GM12872 (cell line): ENCODE measurements around the gene SATB2.

Experiments used
- TF ChIP-seq, protein P1 (sequence below): IDR thresholded peaks from 3 replicates; pipeline ENCODE4 v1.5.1; 2011; ENCODE audit warnings: low read depth, mild to moderate bottlenecking, low read length, moderate library complexity; ENCODE audit not compliant: insufficient read depth

Gene SATB2

DNA sequence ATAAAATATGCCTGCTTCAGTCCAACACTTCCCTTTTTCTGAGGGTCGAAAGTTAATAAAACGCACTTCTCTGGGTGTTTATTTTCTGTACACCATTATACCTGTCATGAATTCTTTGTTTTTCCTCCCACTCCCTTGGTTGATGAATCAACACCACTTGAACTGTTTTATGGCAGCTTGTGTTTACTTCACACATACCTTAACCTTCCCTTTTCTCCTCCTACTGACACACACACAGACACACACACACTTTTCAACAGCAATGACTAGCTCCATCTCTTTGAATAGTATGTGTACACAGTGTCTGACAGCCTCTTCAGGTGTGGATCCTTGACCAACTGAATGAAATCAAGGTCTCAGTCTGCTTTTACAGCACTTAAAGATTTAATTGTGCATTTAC lies 91.3 kb downstream of the SATB2 start:
- TF ChIP-seq, protein P1, sequence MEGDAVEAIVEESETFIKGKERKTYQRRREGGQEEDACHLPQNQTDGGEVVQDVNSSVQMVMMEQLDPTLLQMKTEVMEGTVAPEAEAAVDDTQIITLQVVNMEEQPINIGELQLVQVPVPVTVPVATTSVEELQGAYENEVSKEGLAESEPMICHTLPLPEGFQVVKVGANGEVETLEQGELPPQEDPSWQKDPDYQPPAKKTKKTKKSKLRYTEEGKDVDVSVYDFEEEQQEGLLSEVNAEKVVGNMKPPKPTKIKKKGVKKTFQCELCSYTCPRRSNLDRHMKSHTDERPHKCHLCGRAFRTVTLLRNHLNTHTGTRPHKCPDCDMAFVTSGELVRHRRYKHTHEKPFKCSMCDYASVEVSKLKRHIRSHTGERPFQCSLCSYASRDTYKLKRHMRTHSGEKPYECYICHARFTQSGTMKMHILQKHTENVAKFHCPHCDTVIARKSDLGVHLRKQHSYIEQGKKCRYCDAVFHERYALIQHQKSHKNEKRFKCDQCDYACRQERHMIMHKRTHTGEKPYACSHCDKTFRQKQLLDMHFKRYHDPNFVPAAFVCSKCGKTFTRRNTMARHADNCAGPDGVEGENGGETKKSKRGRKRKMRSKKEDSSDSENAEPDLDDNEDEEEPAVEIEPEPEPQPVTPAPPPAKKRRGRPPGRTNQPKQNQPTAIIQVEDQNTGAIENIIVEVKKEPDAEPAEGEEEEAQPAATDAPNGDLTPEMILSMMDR: no peak

DNA sequence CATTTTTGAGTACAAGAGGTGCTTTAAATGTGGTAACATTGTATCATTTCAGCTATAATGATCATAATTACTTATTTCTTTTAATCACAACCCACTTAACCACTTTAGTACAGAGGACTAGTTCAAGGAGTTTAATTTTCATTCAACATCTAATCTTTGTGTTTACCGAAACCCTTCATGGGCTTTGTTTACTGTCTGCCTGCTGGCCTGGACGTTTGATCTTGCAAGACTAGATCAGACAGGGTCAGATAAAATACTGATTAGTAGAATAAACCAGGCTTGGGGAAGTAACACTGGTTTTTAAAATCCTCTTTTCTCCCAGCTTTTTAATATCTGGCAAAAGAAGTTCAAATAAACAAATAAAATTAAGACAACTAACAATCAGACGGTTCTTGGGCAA lies 93.6 kb downstream of the SATB2 start:
- TF ChIP-seq, protein P1: no peak

DNA sequence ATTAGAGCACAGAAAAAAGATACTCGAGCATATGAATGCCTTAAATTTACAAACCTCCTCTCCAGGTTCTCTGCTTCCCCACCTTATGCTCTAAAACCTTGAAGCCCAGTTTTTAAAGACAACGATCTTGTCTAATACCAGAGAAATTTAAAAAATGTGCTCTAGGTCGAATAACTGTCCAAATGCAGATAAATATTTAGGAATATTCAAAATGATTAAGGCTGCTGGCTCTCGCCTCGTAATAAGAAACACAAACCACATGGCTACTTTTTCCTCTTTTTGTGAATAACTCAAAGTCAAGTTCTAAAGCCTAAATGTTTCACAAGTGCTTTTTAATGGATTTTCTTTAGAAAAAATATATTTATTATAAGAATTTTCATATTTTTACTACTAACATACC lies 101.3 kb downstream of the SATB2 start:
- TF ChIP-seq, protein P1: no peak

DNA sequence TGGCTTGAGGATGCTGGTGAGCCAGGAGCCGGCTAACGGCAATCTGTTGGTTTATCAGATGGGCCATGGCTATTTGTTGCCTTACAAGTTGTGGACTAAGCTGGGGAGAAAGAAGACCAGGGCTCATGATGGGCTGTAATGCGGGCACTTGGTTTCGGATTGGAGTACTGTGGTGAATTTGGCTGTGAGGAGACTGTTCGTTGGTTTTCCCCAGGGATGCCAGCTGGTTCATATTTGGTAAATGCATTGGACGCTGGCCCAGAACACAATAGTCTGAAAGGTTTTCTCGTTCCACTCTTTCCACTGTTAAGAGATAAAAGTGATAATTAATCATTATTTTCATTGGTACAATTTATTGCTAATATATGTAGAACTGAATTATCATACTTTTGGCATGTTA lies 108.9 kb downstream of the SATB2 start:
- TF ChIP-seq, protein P1: no peak

DNA sequence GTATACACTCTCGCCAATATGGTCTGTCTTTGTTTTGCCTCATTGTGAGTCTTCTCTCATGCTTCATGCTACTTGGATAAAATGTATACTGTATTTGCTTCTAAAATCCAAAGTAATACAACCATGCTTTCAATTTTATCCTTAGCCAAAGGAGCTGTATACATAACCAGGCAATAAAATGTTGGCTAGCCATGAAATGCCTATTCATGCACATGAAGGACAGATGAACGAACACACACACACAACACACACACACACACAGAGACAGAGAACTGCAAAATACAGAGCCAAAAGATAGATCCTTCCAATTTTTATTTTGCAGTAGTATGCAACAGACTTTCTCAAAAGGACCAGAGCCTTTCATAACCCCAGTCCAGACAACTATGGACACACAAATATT lies 113.7 kb downstream of the SATB2 start:
- TF ChIP-seq, protein P1: no peak

DNA sequence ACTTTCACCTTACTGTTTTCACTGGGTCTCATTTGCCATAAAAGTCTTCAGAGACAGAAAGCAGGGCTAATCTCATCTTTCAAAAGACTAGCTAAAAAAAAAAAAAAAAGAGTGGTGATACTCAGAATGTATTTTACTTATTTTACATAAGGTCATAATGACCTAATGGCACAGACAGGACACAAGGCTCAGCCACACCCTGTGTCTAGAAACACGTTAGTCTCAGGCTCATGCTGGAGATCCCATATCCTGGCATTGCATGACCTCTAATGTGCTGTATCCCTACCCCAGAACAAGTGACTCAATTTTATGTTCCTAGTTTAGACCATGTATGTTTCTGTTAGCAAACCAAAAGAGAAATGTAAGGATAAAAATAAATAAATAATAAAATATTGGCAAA lies 115.4 kb downstream of the SATB2 start:
- TF ChIP-seq, protein P1: no peak

DNA sequence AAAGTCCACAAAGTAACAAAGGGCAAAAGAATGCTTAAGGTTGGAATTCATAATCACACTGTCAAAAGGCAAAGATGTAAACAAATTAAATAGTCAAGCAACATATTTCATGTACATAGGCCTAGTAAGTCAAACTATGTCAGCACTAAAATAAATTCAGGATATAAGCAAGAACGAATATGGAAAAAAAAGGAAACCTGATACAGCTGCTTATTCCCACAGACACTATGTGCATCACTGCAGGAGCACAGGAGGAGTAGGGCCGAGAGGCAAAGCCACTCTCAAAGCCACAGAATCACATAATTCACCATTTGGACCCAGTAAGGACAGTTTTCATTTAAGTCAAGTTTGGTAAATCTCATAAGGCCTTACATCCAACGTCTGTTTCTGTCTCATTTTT lies 116.6 kb downstream of the SATB2 start:
- TF ChIP-seq, protein P1: no peak

DNA sequence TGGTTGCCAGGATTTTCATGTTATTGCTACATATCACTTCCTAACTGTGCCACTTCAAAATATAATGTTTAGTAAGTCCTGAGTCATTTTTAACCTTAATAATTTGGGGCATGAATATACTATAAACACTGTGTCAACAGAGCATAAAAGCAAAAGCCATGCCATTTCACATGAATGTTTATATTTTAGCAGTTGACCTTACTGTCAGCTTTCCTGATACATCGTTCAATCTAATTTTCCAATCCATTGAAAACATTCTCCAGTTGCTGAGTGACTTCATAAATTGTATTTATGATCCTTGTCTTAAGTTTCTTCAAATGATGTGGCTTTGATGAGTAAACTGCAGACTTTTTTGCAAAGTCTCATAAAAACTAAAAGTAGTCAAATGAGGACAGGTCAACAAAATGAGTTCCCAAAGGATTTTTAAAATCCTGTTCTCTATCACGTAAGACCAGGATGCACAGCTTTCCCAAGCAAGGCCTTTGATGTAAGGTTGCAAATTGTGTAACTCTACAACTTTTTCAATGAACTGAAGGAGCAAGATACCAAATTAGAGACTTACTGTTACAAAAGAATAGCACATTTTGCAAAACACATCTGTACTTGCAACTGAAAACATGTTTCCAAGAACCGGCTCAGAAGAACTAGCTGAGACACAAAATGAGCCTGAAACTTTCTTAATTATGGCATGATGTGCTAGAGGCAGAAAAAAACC lies 117.7 kb downstream of the SATB2 start:
- TF ChIP-seq, protein P1: no peak
